ENCODE data around the gene LETM1.

LETM1 gene

GRCh38 chr4:1788254-1788973 lies 67.5 kb downstream of the LETM1 start:
- no peak overlapping the region for H3K4me3 ChIP-seq (ENCODE audit: low read depth, low read length)
- TF ChIP-seq CTCF (IDR thresholded peaks at IDR 0.05; ENCODE audit: borderline replicate concordance, insufficient read depth, low read depth, low read length): no peak

- H3K4me3 ChIP-seq (ENCODE audit: low read depth, low read length): no peak overlapping the region
- no peak for TF ChIP-seq CTCF (IDR thresholded peaks at IDR 0.05; ENCODE audit: borderline replicate concordance, insufficient read depth, low read depth, low read length)
Measured at GRCh38 chr4:1787411-1788077, 68.4 kb downstream of the LETM1 start.

DNA sequence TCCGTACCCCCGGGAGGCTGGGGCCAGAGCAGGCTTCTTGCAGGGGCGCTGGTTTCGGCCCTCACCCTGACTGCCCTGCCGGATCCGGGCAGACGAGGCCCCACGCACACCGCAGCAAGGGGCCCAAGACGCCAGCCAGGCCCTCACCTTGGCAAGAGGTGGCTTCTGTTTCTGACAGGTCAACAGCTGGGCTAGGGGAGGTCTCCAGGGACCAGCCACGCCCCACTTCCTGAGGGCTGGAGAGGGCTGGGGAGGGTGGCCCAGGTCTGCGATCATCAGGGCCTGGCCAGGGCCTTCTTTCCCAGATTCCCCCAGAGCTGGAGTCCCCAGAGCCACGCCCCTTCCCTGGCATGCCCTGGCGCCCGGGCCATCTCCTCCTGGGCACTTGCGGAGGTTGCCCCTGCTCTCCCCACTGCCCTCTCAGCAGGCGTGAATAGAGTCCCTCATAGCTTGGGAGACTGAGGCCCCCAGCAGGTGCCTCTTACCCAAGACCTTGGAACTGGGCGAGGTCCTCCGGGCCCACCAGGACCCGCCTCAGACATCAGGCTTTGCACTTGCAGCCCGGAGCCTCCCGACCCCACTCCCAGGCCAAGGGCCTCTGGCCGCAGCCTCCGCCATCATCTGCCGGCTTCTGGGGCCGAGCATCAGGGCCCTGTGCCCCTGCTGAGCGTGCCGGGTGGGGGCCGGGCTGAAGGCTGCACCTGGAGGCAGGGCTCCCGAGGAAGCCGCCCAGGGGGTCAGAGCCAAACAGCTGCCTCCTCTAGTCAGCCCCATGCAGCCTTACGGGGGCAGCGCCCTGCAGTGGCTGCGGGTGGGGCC lies 69.2 kb downstream of the LETM1 start:
- H3K4me3 ChIP-seq (ENCODE audit: low read depth, low read length): no peak overlapping the region
- no peak for TF ChIP-seq CTCF (IDR thresholded peaks at IDR 0.05; ENCODE audit: borderline replicate concordance, insufficient read depth, low read depth, low read length)

- no peak overlapping the region for H3K4me3 ChIP-seq (ENCODE audit: low read depth, low read length)
- TF ChIP-seq CTCF (IDR thresholded peaks at IDR 0.05; ENCODE audit: borderline replicate concordance, insufficient read depth, low read depth, low read length): no peak
Measured at GRCh38 chr4:1785592-1785991, 70.4 kb downstream of the LETM1 start.

DNA sequence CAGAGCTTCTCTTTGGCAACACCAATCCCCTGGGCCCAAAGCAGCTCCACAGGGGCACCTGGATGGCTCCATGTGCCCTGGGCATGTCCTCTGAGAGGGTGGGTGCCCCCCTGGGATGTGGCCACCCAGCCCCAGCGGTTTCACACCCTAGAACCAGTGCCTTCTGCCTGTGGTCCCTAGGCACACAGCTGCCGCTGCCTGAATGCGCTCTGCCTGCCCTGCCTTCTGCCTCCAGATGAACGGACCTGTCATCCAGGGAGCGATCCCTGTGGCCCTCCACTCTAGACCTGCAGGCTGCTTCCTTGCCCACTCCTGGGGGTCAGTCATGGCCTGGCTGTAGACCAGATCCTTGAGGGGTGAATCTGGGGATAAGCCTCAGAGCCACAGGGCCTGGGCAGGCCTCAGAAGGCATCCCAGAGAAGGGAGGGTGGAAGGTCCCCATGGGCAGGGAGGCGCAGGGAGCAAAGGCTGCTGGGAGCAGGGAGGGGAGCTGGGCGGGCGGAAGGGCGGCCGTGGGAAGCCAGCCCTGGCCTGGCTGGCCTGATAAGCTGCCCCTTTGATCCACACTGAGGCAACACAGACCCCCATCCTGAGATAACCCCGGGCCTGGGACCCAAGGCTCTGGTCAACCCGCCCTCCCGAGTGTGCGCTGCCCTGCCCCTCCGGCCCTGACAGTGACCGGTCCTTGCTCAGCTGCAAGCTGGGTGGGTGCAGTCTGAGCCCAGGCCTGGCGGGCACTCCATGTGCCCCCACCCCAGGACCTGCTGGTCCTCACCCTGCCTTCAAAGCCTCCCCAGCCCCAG lies 71.0 kb downstream of the LETM1 start:
- TF ChIP-seq CTCF (IDR thresholded peaks at IDR 0.05; ENCODE audit: borderline replicate concordance, insufficient read depth, low read depth, low read length): no peak

DNA sequence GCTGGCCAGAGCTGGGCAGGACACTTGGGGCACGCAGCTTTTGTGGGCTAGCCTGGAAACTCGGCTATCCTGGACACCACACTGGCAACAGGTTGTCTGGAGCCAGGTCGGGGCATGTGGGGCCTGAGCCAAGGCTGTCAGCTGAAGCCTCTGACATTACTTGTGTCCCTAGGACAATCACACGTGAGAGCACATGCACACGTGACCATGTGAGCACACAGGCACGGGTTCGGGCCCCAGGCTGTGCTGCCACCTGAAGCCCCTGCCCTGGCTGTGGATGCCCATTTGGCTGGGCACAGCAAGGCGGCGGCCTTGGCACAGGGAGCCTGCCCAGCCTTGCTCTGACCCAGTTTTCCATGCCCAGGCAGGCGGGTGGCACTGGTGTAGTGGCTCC lies 71.6 kb downstream of the LETM1 start:
- no peak for TF ChIP-seq CTCF (IDR thresholded peaks at IDR 0.05; ENCODE audit: borderline replicate concordance, insufficient read depth, low read depth, low read length)
- H3K4me3 ChIP-seq (ENCODE audit: low read depth, low read length): no peak overlapping the region

More for the DNA sequence above, 71.0 kb downstream of the LETM1 start:
- no peak overlapping the region for H3K4me3 ChIP-seq (ENCODE audit: low read depth, low read length)
